B cell (primary cell): ENCODE measurements around the gene SLC43A3. TPM values are rescaled to one million over a fixed set of nuclear protein-coding genes. Genes with fewer than 3 reads are reported as not detected.

Experiments used
- ATAC-seq: fragments of 200-7000 bp; cut with Tn5 transposase; one replicate; pipeline ENCODE4 v1.10.0; 2021; ENCODE audit warnings: low read depth, mild to moderate bottlenecking, moderate number of reproducible peaks, moderate library complexity
- CTCF ChIA-PET: fragments of 350-600 bp; sonication (Branson Sonifier 250); formaldehyde crosslinking; loops from one replicate; lab custom pipeline; 2021; ENCODE audit warnings: antibody characterized with exemption, inconsistent platforms; lab: Charles Lee
- POLR2A ChIA-PET: fragments of 350-600 bp; sonication (Branson Sonifier 250); formaldehyde crosslinking; loops from one replicate; lab custom pipeline; 2021; ENCODE audit warnings: antibody characterized with exemption; lab: Charles Lee
- DNase-seq: peaks from one replicate; pipeline ENCODE4 v3.0.0; 2013
- H2AFZ ChIP-seq: 2 replicates; pipeline ENCODE4 v1.6.1; 2012; ENCODE audit warnings: mild to moderate bottlenecking, low read depth, low read length; ENCODE audit not compliant: insufficient read depth, poor library complexity, severe bottlenecking
- H3K27ac ChIP-seq, 2 donors: 1 replicate in 1 of 2; 2 replicates in 1 of 2; pipeline ENCODE4 v1.5.1; 2012 to 2013; ENCODE audit warnings: low read length in 2 of 2, mild to moderate bottlenecking in 2 of 2, moderate library complexity in 1 of 2
- H3K27me3 ChIP-seq, 4 experiments: fragments of 200-600 bp in 1 of 4; sonication (generic) in 1 of 4; replicated peaks in 1 of 4; 1 replicate in 2 of 4; 2 replicates in 2 of 4; pipeline versions ENCODE4 v1.6.1 to v1.7.0; 2013 to 2016; ENCODE audit warnings: low read length in 3 of 4, mild to moderate bottlenecking in 2 of 4, mixed read lengths in 1 of 4, moderate library complexity in 1 of 4; ENCODE audit not compliant: insufficient read depth in 4 of 4, control insufficient read depth in 3 of 4; ENCODE audit errors: control extremely low read depth in 1 of 4
- H3K36me3 ChIP-seq, 2 experiments: replicated peaks in 1 of 2; 1 replicate in 1 of 2; 2 replicates in 1 of 2; pipeline versions ENCODE4 v1.6.1 to v1.7.1; 2013; ENCODE audit warnings: low read length in 1 of 2; ENCODE audit not compliant: insufficient read depth in 2 of 2, control insufficient read depth in 1 of 2; ENCODE audit errors: control extremely low read depth in 1 of 2, extremely low read depth in 1 of 2
- H3K4me1 ChIP-seq, 2 donors: fragments of 200-600 bp in 1 of 2; sonication (generic) in 1 of 2; 1 replicate in 1 of 2; 2 replicates in 1 of 2; pipeline versions ENCODE4 v1.5.1 to v1.6.1; 2013 to 2017; ENCODE audit warnings: low read length in 2 of 2; ENCODE audit not compliant: control insufficient read depth in 2 of 2, insufficient read depth in 2 of 2
- H3K4me2 ChIP-seq: replicated peaks from 2 replicates; pipeline ENCODE3; 2012; ENCODE audit warnings: mild to moderate bottlenecking, low read depth, low read length; ENCODE audit not compliant: poor library complexity, severe bottlenecking
- H3K4me3 ChIP-seq, 5 experiments: fragments of 200-600 bp in 1 of 5; sonication (generic) in 1 of 5; 1 replicate in 3 of 5; 2 replicates in 2 of 5; pipeline versions ENCODE4 v1.5.1 to v1.7.0; 2011 to 2016; ENCODE audit warnings: low read length in 4 of 5, mild to moderate bottlenecking in 4 of 5, low read depth in 2 of 5, control low read depth in 1 of 5, moderate library complexity in 1 of 5; ENCODE audit not compliant: insufficient read depth in 1 of 5; ENCODE audit errors: control extremely low read depth in 1 of 5, extremely low read depth in 1 of 5
- H3K79me2 ChIP-seq: fragments of 200-600 bp; sonication (generic); one replicate; pipeline ENCODE4 v1.6.0; 2016; ENCODE audit warnings: low read length; ENCODE audit not compliant: control insufficient read depth, insufficient read depth
- H3K9ac ChIP-seq: fragments of 200-600 bp; sonication (generic); 2 replicates; pipeline ENCODE4 v1.6.1; 2017; ENCODE audit warnings: mild to moderate bottlenecking, low read length, moderate library complexity
- H3K9me3 ChIP-seq, 3 donors: one replicate each; pipeline versions ENCODE4 v1.6.1 to v1.7.1; 2013; ENCODE audit warnings: low read length in 2 of 3; ENCODE audit not compliant: control insufficient read depth in 2 of 3, insufficient read depth in 1 of 3; ENCODE audit errors: control extremely low read depth in 1 of 3
- H4K20me1 ChIP-seq: 2 replicates; pipeline ENCODE4 v1.6.0; 2012; ENCODE audit warnings: mild to moderate bottlenecking, low read length; ENCODE audit not compliant: insufficient read depth, control insufficient read depth, poor library complexity, severe bottlenecking
- H3K27ac Mint-ChIP-seq: one replicate; pipeline ENCODE4 v1.8.0; 2021; ENCODE audit warnings: mixed read lengths
- H3K27me3 Mint-ChIP-seq: one replicate; pipeline ENCODE4 v1.8.0; 2021; ENCODE audit warnings: mixed read lengths
- H3K4me1 Mint-ChIP-seq: one replicate; pipeline ENCODE4 v1.8.0; 2021; ENCODE audit warnings: mixed read lengths
- H3K4me3 Mint-ChIP-seq: one replicate; pipeline ENCODE4 v1.8.0; 2021; ENCODE audit warnings: mixed read lengths
- H3K9me3 Mint-ChIP-seq: one replicate; pipeline ENCODE4 v1.8.0; 2022; ENCODE audit warnings: mixed read lengths; ENCODE audit not compliant: insufficient read depth
- EZH2 ChIP-seq: IDR thresholded peaks from 2 replicates; pipeline ENCODE4 v1.6.1; 2012; ENCODE audit warnings: borderline replicate concordance, low read depth, mild to moderate bottlenecking, moderate library complexity, low read length; ENCODE audit not compliant: insufficient read depth, poor library complexity, severe bottlenecking
- WGBS: methylation state at CpG from one replicate; pipeline ENCODE4 v1.1.5; 2013; ENCODE audit warnings: missing lambda C conversion rate; ENCODE audit not compliant: insufficient coverage; 5-methylcytosine and 5-hydroxymethylcytosine counted together
- intact Hi-C: fragments of 100-400 bp; cut with micrococcal nuclease; formaldehyde crosslinking; loops from one replicate; pipeline ENCODE4 v1.10.0; 2022
- polyA plus RNA-seq: library from polyadenylated mRNA; depleted of rRNA; stranded (reverse); fragments of >200 nt; gene quantifications from 2 replicates; pipeline ENCODE4 v1.2.3, GENCODE V29; 2012
- total RNA-seq, 2 donors: library from RNA; stranded (reverse); fragments of 120-200 nt in 1 of 2; gene quantifications; 1 replicate in 1 of 2; 2 replicates in 1 of 2; pipeline versions ENCODE4 v1.2.3 to v1.2.4, GENCODE V29; 2013 to 2022
- TF ChIP-seq, protein P1 (sequence below): fragments of 200-600 bp; IDR thresholded peaks from one replicate; pipeline ENCODE4 v1.8.0; 2022; ENCODE audit warnings: antibody characterized with exemption, mild to moderate bottlenecking

The SLC43A3 gene
- total and polyA plus RNA-seq, 2 donors (not counting 1 experiment from before 2014, with no cell fraction given), result 7.6 to 20.9 TPM

DNA sequence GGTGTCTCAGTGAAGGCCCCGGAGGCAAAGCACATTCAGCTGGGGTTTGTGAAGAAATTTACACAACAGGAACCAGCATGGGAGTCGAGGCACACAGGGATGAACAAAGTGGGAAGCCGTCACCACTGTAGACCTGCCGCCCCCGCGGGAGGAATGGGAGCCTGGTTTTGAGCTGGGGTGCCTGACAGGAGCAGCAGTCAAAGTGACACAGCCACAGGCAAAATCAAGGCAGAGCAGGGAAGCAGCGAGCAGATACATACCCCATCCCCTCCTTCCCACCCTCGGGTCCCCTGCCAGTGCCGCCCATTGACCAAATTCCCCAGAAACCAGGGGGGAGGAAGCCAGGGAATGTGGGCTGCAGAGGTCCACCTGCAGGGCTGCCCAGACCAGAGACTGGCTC lies 67.9 kb downstream of the SLC43A3 start:
- 92% methylated on average over 6 of the region's 9 CpGs for WGBS
- intact Hi-C loops, result no loop called here
- Histone ChIP-seq H3K9me3 (no peaks in the 10 kb centered on the region), H3K27me3 (peaks cover 0 to 8% (median 2%) of the 10 kb centered on the region in 4 experiments), H4K20me1 (no peaks in the 10 kb centered on the region), H3K4me2 (no peak overlapping the region), H3K9ac (no peak overlapping the region), H3K4me3 (no peak overlapping the region), H3K27ac (no peak overlapping the region), H3K36me3 (no peaks in the 10 kb centered on the region), H2AFZ (no peak overlapping the region), H3K4me1 (no peaks in the 10 kb centered on the region), H3K79me2 (no peaks in the 10 kb centered on the region)
- no peak for DNase-seq
- Mint-ChIP-seq H3K27ac (no peak overlapping the region), H3K27me3 (peaks cover 35% of the 10 kb centered on the region), H3K4me1 (no peaks in the 10 kb centered on the region), H3K4me3 (no peak overlapping the region), H3K9me3 (no peaks in the 10 kb centered on the region)
- CTCF ChIA-PET, result interaction anchor here (1.1 to 1.5 kb wide), 2 partner anchors 9 to 11 kb away, joined by 4 read pairs; no protein-coding TSS in a partner anchor
- no peak for TF ChIP-seq EZH2
- TF ChIP-seq, protein P1, sequence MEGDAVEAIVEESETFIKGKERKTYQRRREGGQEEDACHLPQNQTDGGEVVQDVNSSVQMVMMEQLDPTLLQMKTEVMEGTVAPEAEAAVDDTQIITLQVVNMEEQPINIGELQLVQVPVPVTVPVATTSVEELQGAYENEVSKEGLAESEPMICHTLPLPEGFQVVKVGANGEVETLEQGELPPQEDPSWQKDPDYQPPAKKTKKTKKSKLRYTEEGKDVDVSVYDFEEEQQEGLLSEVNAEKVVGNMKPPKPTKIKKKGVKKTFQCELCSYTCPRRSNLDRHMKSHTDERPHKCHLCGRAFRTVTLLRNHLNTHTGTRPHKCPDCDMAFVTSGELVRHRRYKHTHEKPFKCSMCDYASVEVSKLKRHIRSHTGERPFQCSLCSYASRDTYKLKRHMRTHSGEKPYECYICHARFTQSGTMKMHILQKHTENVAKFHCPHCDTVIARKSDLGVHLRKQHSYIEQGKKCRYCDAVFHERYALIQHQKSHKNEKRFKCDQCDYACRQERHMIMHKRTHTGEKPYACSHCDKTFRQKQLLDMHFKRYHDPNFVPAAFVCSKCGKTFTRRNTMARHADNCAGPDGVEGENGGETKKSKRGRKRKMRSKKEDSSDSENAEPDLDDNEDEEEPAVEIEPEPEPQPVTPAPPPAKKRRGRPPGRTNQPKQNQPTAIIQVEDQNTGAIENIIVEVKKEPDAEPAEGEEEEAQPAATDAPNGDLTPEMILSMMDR, result no peak
- POLR2A ChIA-PET, result no interaction called here
- ATAC-seq, result no peak

DNA sequence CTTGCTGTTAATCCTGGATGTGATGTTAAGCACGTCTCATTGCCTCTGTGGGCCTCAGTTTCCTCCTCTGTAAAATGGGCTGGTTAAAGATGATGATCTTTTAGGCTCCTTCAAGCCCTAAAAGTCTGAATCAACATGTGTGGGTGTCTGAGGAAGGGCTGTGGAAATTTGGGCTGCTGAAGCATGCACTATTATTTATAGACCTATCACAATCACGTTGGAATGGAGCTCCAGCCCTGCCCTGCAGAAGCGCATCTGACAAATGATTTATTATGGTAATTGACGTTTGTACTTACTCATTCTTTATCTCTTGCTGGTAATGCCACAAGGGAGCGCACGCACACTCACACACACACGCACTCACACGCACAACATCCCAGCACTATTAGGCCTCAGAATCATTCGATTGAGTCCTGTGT lies 68.4 kb downstream of the SLC43A3 start:
- DNase-seq, result no peak
- no peak for ATAC-seq
- Histone ChIP-seq H3K27me3 (peaks cover 0 to 8% (median 2%) of the 10 kb centered on the region in 4 experiments), H3K36me3 (no peaks in the 10 kb centered on the region), H3K4me2 (no peak overlapping the region), H3K79me2 (no peaks in the 10 kb centered on the region), H3K9ac (no peak overlapping the region), H3K4me3 (no peak overlapping the region), H3K4me1 (no peaks in the 10 kb centered on the region), H4K20me1 (no peaks in the 10 kb centered on the region), H3K27ac (no peak overlapping the region), H2AFZ (no peak overlapping the region), H3K9me3 (no peaks in the 10 kb centered on the region)
- Mint-ChIP-seq H3K4me3 (no peak overlapping the region), H3K27me3 (peaks cover 39% of the 10 kb centered on the region), H3K27ac (no peak overlapping the region), H3K9me3 (no peaks in the 10 kb centered on the region), H3K4me1 (no peaks in the 10 kb centered on the region)
- POLR2A ChIA-PET, result no interaction called here
- TF ChIP-seq, protein P1, result no peak
- no peak for TF ChIP-seq EZH2
- CTCF ChIA-PET, result interaction anchor here (1.1 to 1.5 kb wide), 3 partner anchors 8 to 11 kb away, joined by 4 read pairs; no protein-coding TSS in a partner anchor
- WGBS, result 92% methylated on average over 5 of the region's 9 CpGs
- intact Hi-C loops, result no loop called here
